ENCODE results near the gene MSL1. TPM values are rescaled to one million over a fixed set of nuclear protein-coding genes. Genes with fewer than 3 reads are reported as not detected.

MSL1 gene
- total and polyA plus RNA-seq, 7 experiments from 2014 or later: 8.0 to 145 (median 108) TPM

- Mint-ChIP-seq H3K36me3 (peaks cover 14 to 42% (median 26%) of the 10 kb centered on the region in 5 donors), H3K27ac (peak overlapping the region; percentile 75 to 100 (median 95)), H3K9me3 (peaks cover 0 to 8% (median 0%) of the 10 kb centered on the region in 11 donors), H3K4me1 (peaks cover 64 to 95% (median 83%) of the 10 kb centered on the region in 7 donors), H3K27me3 (peaks cover 0 to 6% (median 0%) of the 10 kb centered on the region in 5 donors), H3K4me3 (peak overlapping the region; percentile 82 to 99 (median 96))
- Histone ChIP-seq H3K4me3 (ENCODE audit: low read length) (peak overlapping the region; percentile 58), H3K27me3 (ENCODE audit: control insufficient read depth in 2 of 2, insufficient read depth in 2 of 2, low read length in 2 of 2) (no peaks in the 10 kb centered on the region), H3K4me1 (ENCODE audit: control insufficient read depth in 2 of 2, insufficient read depth in 2 of 2, low read length in 2 of 2) (peaks cover 54 to 61% of the 10 kb centered on the region in 2 donors), H3K27ac (ENCODE audit: low read depth, low read length) (peak overlapping the region; percentile 94), H3K36me3 (ENCODE audit: control insufficient read depth in 2 of 3, insufficient read depth in 3 of 3, low read length in 3 of 3) (peaks cover 0 to 35% (median 8%) of the 10 kb centered on the region in 3 experiments), H3K9me3 (ENCODE audit: control insufficient read depth in 2 of 3, low read length in 3 of 3) (no peaks in the 10 kb centered on the region)
- POLR2A ChIA-PET: interaction anchor here (0.7 to 12.4 kb wide), 14 partner anchors 8 to 221 kb away, joined by 3 to 291 read pairs (median 18); partner anchors contain the start of genes CASC3, MED24, MSL1 and PSMD3
- CTCF ChIA-PET: interaction anchor here (0.7 to 7.2 kb wide), 11 partner anchors 8 to 542 kb away, joined by 3 to 133 read pairs (median 5); no protein-coding TSS in a partner anchor
- DNase-seq (no peak), ATAC-seq (no peak)
- intact Hi-C loops (cut with micrococcal nuclease): loop anchor here (2.0 to 5.0 kb wide), 4 partner anchors 23 to 221 kb away; partner anchors contain the start of genes CDC6 (in 1 of the 2) and WIPF2 (in 1 of the 2)
Measured at GRCh38 chr17:40097931-40098845, 23.6 kb upstream of the MSL1 start.

- POLR2A ChIA-PET: interaction anchor here (0.6 to 12.4 kb wide), 17 partner anchors 7 to 480 kb away, joined by 3 to 291 read pairs (median 8); partner anchors contain the start of genes CASC3, MED24, MSL1 and THRA
Measured at GRCh38 chr17:40098846-40099618, 22.7 kb upstream of the MSL1 start.

GRCh38 chr17:40099619-40100418 lies 22.0 kb upstream of the MSL1 start:
- Histone ChIP-seq H3K27ac (ENCODE audit: low read depth, low read length) (peak overlapping the region; percentile 94), H3K36me3 (ENCODE audit: control insufficient read depth in 2 of 3, insufficient read depth in 3 of 3, low read length in 3 of 3) (peaks cover 0 to 19% (median 3%) of the 10 kb centered on the region in 3 experiments), H3K4me3 (ENCODE audit: low read length) (peak overlapping the region; percentile 97), H3K27me3 (ENCODE audit: control insufficient read depth in 2 of 2, insufficient read depth in 2 of 2, low read length in 2 of 2) (no peaks in the 10 kb centered on the region), H3K9me3 (ENCODE audit: control insufficient read depth in 2 of 3, low read length in 3 of 3) (no peaks in the 10 kb centered on the region), H3K4me1 (ENCODE audit: control insufficient read depth in 2 of 2, insufficient read depth in 2 of 2, low read length in 2 of 2) (peaks cover 66 to 70% of the 10 kb centered on the region in 2 donors)
- H3K4me3 Mint-ChIP-seq: peak overlapping the region; percentile 82 to 99 (median 97)
- peaks cover 0 to 8% (median 0%) of the 10 kb centered on the region in 11 donors for H3K9me3 Mint-ChIP-seq
- H3K4me1 Mint-ChIP-seq: peaks cover 67 to 96% (median 86%) of the 10 kb centered on the region in 7 donors
- ATAC-seq (no peak), DNase-seq (no peak)
- ChIA-PET CTCF (interaction anchor here (0.6 to 7.2 kb wide), 14 partner anchors 12 to 115 kb away, joined by 3 to 133 read pairs (median 3); no protein-coding TSS in a partner anchor), POLR2A (interaction anchor here (0.6 to 12.4 kb wide), 20 partner anchors 6 to 479 kb away, joined by 3 to 291 read pairs (median 6); partner anchors contain the start of genes CASC3, MED24, MSL1 and THRA)
- peaks cover 5 to 32% (median 15%) of the 10 kb centered on the region in 5 donors for H3K36me3 Mint-ChIP-seq
- peak overlapping the region; percentile 84 to 100 (median 95) for H3K27ac Mint-ChIP-seq
- peaks cover 0 to 9% (median 0%) of the 10 kb centered on the region in 5 donors for H3K27me3 Mint-ChIP-seq
- intact Hi-C loops (cut with micrococcal nuclease): loop anchor here (1.0 to 10.0 kb wide), 11 partner anchors 8 to 505 kb away; partner anchors contain the start of genes CASC3 (in 2 of the 2), CDC6 (in 1 of the 2), LRRC3C (in 1 of the 2) and MED24 (in 1 of the 2)

More at GRCh38 chr17:40098846-40099618, 22.7 kb upstream of the MSL1 start:
- Mint-ChIP-seq H3K27me3 (peaks cover 0 to 6% (median 0%) of the 10 kb centered on the region in 5 donors), H3K36me3 (peaks cover 8 to 35% (median 18%) of the 10 kb centered on the region in 5 donors), H3K27ac (peak overlapping the region; percentile 75 to 100 (median 95)), H3K4me1 (peaks cover 68 to 96% (median 84%) of the 10 kb centered on the region in 7 donors), H3K4me3 (peak overlapping the region; percentile 82 to 99 (median 97)), H3K9me3 (peaks cover 0 to 8% (median 0%) of the 10 kb centered on the region in 11 donors)
- peaks cover 0 to 27% (median 4%) of the 10 kb centered on the region in 3 experiments for H3K36me3 ChIP-seq (ENCODE audit: control insufficient read depth in 2 of 3, insufficient read depth in 3 of 3, low read length in 3 of 3)
- intact Hi-C loops (cut with micrococcal nuclease): loop anchor here (1.0 to 5.0 kb wide), 8 partner anchors 9 to 220 kb away; partner anchors contain the start of genes CASC3 (in 1 of the 2), CDC6 (in 1 of the 2), LRRC3C (in 1 of the 2) and ORMDL3 (in 1 of the 2)
- peak; percentile 94 to 99 (median 97) for DNase-seq
- peak; percentile 78 for ATAC-seq
- no peaks in the 10 kb centered on the region for H3K9me3 ChIP-seq (ENCODE audit: control insufficient read depth in 2 of 3, low read length in 3 of 3)
- H3K4me1 ChIP-seq (ENCODE audit: control insufficient read depth in 2 of 2, insufficient read depth in 2 of 2, low read length in 2 of 2): peaks cover 62 to 69% of the 10 kb centered on the region in 2 donors
- H3K27me3 ChIP-seq (ENCODE audit: control insufficient read depth in 2 of 2, insufficient read depth in 2 of 2, low read length in 2 of 2): no peaks in the 10 kb centered on the region
- CTCF ChIA-PET: interaction anchor here (0.6 to 7.2 kb wide), 13 partner anchors 13 to 114 kb away, joined by 3 to 133 read pairs (median 3); no protein-coding TSS in a partner anchor
- H3K4me3 ChIP-seq (ENCODE audit: low read length): peak overlapping the region; percentile 97
- H3K27ac ChIP-seq (ENCODE audit: low read depth, low read length): peak overlapping the region; percentile 94

GRCh38 chr17:40100419-40100668 lies 21.4 kb upstream of the MSL1 start, which contains the start of gene NR1D1:
Gene NR1D1 (minus strand): TSS chr17:40100589. CDS start chr17:40100094, 495 bp downstream.
- H3K27me3 ChIP-seq (ENCODE audit: control insufficient read depth in 2 of 2, insufficient read depth in 2 of 2, low read length in 2 of 2): no peaks in the 10 kb centered on the region
- Mint-ChIP-seq H3K27ac (peak within 1 kb of the TSS; percentile 84 to 100 (median 95)), H3K9me3 (peaks cover 0 to 8% (median 0%) of the 10 kb centered on the region in 11 donors), H3K27me3 (peaks cover 0 to 9% (median 0%) of the 10 kb centered on the region in 5 donors), H3K36me3 (peaks cover 5 to 29% (median 15%) of the 10 kb centered on the region in 5 donors), H3K4me1 (peaks cover 71 to 96% (median 86%) of the 10 kb centered on the region in 7 donors), H3K4me3 (peak within 1 kb of the TSS; percentile 82 to 99 (median 97))
- no peak for DNase-seq
- ATAC-seq: no peak
- H3K27ac ChIP-seq (ENCODE audit: low read depth, low read length): peak within 1 kb of the TSS; percentile 94
- H3K4me1 ChIP-seq (ENCODE audit: control insufficient read depth in 2 of 2, insufficient read depth in 2 of 2, low read length in 2 of 2): peaks cover 66 to 70% of the 10 kb centered on the region in 2 donors
- CTCF ChIA-PET: interaction anchor here (0.6 to 7.1 kb wide), 6 partner anchors 12 to 68 kb away, joined by 3 to 133 read pairs (median 5); partner anchors contain the start of gene THRA
- intact Hi-C loops (cut with micrococcal nuclease): loop anchor here (1.0 to 10.0 kb wide), 4 partner anchors 40 to 504 kb away; partner anchors contain the start of genes CASC3 (in 1 of the 2), MED24 (in 1 of the 2) and PSMD3 (in 1 of the 2)
- peaks cover 0 to 13% (median 0%) of the 10 kb centered on the region in 3 experiments for H3K36me3 ChIP-seq (ENCODE audit: control insufficient read depth in 2 of 3, insufficient read depth in 3 of 3, low read length in 3 of 3)
- peak within 1 kb of the TSS; percentile 97 for H3K4me3 ChIP-seq (ENCODE audit: low read length)
- H3K9me3 ChIP-seq (ENCODE audit: control insufficient read depth in 2 of 3, low read length in 3 of 3): no peaks in the 10 kb centered on the region
- POLR2A ChIA-PET: interaction anchor here (0.7 to 12.4 kb wide), 15 partner anchors 10 to 345 kb away, joined by 3 to 291 read pairs (median 6); partner anchors contain the start of genes CASC3, MED24, MSL1 and THRA

Data from naive thymus-derived CD4-positive, alpha-beta T cell (primary cell).